8988T (cell line): ENCODE results near the gene PTPN7.

Experiments used
- DNase-seq: peaks from one replicate; pipeline ENCODE4 v3.0.0; 2011

PTPN7 gene

DNA sequence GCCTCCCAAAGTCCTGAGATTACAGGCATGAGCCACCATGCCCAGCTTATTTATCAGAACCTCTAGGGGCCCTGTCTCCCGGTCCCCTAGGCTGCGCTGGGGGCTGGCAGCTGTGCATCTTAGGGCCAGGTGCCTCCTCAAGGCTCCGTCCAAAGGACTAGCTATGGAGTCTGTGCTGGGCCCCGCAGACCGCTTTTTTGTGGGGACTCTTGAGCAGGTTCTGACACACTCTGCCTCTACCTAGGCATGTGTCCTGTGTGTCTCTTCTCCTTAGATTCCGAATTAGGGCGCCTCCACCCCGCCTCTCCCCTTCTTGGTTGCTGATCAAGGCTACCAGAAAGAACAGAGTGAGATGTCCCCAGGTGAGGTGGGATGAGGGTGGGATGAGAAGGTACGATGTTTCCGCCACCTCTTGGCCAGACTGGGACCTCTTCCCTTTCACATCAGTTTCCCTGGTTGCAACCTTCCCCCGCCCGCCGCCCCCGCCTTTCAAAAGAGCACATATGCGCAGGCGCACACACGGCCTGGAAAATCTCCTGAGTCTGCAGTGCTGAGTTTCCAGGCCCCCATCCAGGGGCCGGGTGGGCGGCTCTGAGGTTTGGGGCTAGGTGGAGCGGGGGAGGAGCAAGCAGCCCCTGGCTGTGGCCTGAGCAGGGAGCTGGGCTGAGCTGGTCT lies 5.0 kb upstream of the PTPN7 start:
- no peak for DNase-seq

DNA sequence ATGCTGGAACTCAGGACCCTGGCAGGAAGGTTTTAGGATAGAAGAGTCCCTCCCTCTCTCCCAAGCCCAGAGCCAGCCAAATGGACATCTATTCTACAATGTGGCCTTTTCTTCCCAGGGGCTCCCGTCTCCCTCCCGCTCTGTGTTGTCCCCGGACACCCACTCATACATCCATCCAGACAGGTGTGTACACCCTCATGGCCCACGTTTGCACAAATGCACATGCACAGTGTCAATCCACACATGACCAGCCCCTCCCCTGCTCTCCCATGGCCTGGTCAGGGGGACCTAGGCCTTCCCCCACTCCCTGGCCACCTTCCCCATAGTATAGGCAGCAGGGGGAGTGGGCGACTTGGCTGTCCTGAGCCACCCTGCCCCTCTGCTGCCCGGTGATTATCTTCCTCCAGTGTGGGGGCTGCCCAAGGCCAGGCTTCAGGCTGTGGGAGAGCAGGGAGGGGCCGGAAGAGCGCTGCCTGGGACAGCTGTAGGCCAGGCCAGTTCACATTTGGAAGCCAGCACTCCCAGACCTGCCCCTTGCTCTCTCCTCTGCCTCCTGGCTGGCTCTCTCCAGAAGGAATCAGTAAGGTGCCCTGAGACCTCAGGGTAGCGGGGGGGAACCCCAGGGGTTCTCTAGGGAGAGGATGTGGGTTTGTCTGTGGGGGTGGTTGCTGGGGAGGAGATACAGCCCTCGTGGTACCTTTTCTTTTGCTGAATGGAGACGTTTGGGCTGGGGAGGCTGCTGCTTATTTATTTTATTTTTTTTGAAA lies 4.1 kb upstream of the PTPN7 start:
- no peak for DNase-seq

DNA sequence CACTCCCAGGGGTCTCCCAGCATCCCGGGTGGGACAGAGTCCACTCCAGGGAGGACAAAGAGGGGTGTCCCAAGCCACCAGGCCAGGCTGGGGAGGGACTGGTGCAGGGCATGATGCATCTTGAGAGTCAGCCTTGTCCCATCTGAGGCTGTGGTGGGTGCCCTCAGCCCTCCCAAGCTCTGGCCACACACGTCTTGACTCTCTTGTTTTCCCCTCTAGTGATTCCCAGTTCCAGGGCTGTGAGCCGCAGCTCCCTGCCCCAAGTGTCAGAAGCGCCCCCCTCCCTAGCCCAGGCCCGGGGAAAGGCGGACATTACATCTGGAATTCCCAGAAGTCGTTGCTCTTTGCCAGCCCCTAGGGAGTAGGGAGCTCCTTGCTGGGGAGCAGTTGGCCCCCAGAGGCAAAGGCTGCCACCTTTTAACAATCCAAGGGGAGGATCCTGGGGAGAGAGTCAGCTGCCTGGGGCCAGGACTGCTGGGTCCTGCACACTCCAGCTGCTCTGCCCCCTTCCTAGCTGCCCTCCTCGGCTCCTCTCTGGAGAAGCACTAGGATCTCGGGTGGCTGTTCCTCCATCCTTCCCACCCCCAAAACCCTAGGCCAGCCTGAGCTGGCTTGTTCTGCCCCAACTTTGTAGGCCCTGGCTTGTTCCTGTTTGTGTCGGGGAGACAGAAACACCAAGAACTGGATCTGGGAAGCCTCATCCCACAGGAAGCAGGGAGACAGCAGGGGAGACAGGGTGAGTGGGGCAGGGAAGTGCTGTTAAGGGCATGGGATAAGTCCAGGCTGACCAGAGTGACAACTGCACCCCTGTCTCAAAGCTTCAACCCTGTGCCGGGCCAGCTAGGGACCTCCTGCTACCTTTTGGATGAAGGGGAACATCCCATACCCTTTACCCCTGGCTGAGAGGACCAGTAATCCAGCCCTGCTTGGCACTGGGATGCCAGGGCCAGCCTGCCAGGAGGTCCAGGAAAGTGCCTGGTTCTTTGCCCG lies 3.2 kb upstream of the PTPN7 start:
- no peak for DNase-seq

- DNase-seq: no peak
These were observed 2.2 kb upstream of the PTPN7 start for GRCh38 chr1:202162418-202163280.

DNA sequence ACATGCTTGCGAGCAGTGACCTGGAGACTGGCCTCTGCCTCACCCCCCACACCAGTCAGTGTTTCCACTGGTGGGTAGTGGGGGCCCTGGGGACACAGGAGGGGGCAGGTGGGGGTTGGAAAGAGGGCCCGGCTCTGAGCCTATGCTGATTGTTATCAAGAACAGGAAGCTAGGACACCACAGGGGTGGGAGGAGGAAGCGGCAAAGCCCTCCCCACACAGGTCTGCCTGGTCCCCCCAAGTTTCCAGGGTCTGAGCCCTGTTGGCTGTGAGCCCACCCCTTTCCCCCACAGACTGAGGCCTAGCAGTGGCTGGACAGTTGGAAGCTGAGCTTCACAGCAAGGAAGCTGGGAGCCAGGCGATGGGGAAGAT lies 1.6 kb upstream of the PTPN7 start:
- DNase-seq: no peak

DNA sequence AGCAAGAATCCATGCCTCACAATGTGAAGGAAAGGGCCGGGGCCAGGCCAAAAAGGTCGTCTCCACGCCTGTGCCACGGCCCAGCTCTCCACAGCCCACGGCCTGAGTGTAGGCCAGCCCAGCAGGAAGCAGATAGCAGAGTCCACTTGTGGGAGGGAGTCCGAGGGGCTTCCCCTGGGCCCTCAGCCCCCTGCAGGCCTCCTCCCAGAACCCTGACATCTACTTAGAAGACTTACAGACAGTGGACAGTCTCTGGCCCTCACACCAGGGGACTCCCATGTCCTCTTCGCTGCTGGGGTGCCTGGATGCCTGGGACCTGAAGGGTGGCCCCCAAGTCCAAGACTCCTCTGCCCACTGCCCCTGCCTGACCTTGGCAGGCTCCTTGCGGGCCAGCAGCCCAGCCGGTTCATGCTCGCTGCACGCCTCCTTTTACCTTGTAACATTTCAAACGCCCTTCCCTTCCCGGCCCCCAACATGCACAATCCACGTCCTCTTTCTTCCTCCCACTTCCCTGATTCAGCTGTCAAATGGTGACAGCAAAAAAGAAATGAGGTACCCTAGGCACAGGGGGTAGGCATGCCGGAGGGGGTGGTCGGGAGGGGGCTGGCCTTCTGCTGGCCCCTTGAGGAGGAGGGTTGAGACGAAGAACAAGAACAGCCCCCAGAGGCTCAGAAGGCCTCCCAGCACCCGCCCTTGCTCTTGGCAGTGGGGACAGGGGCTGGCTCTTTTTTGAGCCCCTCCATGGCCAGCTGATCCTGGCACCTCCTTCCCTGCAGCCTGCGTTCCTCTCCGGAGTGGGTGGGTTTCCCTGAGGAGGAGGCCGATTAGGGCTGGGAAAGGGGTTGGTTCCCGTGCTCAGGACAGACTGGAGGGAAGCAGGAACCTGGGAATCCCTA lies 997 bp upstream of the PTPN7 start:
- no peak for DNase-seq

DNA sequence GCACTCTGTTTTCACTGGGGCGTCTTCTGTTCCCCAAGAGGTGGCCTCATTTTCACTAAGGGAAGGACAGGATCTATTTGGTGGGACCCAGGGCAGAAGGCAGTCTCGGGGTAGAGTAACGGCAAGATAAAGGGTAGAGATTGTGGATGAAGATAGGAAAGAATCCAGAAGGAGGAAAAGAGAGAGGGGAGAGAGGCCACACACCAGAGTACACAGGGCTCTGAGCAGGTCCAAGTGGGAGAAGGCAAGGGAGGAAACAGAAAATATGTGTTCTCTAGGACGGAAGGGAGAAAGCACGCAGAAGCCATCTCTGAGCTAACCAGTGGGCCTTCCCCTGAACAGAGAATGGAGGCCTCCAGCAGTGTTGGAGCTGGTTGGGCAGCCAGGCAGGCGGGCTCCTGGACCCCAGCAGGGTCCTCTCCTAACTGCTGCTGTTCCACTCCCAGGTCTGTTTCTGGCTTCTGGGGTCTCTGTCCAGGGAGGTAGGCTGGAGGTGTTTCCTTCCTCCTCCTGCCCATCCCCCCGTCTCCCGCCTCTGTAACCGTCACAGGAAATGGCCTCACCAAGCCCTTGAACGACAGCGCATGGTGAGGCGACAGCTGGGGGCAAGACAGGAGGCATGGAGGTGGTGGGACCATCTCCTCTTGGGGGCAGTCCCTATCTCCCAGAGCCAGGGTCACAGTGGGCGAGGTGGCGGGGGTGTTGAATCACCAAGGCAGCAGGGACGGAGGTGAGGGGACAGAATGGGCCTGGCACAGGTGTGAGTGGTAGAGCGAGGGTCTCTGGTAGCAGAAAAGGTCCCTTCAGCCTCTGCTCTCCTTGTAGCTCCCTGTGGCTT lies 649 bp downstream of the PTPN7 start:
- no peak for DNase-seq

DNA sequence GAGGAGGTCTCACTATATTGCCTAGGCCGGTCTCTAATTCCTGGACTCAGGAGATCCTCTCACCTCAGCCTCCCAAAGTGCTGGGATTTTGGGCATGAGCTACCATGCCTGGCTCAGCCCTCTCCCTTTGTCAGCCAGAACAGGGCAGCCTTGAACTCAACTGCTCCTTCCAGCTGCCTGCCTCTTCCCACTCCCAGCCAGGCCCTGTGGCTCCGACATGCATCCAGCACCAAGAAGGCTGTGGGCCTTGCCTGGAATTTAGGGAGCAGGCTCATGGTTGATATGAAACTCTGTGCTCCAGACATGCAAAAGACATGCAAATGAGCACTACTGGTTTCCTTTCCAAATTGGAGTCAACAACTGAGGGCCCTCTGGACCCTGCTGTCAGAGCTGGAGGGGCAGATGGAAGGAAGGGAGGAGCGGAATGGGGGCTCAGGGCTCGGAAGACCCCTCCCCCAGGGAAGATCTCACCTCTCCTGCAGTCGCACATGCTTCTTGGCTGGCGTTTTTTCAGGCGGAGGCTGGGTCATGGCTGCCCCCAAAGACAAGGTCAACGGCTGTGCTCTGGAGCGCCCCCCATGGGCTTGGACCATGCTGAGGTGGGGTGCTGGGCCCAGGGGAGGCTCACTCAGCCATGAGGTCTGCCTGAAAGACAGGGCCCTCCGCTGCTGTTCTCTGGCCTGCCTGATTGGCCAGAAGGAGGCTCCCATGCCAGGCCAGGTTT lies 1.4 kb downstream of the PTPN7 start:
- no peak for DNase-seq

- DNase-seq: no peak
These were observed 2.5 kb downstream of the PTPN7 start for GRCh38 chr1:202157945-202158344.

GRCh38 chr1:202156590-202156989 lies 3.8 kb downstream of the PTPN7 start:
- DNase-seq: no peak

- no peak for DNase-seq
These were observed 4.9 kb downstream of the PTPN7 start for GRCh38 chr1:202155478-202156021.

GRCh38 chr1:202154766-202155477 lies 5.5 kb downstream of the PTPN7 start:
- DNase-seq: no peak

- DNase-seq: no peak
These were observed 6.1 kb downstream of the PTPN7 start for GRCh38 chr1:202154148-202154765.

DNA sequence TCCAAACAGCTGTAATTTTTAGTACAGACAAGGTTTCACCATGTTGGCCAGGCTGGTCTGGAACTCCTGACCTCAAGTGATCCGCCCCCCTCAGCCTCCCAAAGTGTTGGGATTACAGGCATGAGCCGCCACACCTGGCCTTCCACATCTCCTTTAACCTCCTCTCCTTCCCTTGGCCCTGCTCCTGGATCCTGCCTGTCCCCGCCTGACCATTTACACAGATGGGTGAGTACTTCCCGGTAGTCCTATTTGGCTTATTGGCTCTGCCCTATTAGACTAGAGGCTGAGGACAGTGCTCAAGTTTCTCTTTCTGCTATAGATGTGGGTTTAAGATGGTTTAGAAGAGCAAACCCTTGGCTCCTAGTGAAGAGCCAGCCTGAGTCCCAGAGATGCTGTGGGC lies 7.1 kb downstream of the PTPN7 start:
- DNase-seq: no peak

GRCh38 chr1:202152399-202152798 lies 8.0 kb downstream of the PTPN7 start:
- DNase-seq: no peak

DNA sequence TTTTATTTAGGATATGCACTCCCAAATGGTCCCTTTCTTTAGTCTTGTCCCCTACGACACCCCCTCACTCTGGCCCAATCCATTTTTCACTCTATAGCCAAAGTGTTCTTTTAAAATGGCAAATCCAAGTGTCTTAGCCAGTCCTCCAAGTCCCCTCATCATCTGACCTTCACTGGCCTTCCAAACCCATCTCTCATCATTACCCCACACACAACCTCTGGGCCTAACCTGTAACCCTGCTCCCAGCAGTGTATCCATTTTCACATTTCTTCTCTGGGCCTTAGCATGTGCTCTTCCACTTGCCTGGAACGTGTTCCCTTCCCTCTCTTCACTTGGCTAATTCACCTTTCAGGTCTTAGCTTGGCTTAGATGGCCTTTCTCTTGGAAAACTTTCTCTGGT lies 9.4 kb downstream of the PTPN7 start:
- no peak for DNase-seq

DNA sequence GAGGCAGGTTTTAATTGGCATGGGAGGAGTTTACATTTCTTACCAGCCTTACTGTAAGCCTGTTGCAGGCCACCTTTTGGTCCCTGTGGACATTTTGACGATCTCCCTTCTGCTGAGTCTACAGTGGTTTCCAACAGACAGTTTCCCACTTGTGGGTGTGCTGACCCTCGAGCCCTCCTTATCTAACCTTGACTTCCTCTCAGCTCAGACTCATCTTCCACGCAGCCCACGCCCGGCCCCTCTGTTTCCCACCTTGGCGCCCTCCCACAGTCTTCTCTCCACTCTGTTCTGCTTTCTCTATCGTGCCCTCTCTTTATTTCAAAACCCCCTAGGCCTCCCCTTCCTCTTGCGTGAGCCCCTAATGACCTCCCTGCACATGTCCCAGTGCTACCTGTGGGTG lies 9.8 kb downstream of the PTPN7 start:
- no peak for DNase-seq

DNA sequence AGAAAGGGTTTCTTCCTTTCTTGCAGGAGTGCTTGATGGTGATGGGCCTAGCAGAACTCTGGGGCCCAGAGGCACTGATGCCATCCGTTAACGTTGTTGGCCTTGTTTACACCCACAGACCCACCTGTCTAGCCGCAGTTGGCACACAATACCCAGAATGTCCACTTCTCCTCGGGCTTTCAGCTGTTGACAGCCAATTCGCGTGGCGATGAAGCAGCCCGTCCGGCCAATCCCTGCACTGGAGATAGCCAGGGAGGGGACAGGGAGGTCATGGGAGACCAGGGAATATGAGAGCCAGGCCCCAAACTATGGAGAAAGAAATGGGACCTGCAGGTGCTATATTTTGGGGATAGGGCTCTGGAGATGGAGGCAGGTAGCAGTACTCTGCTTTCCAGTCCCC lies 10.2 kb downstream of the PTPN7 start:
- DNase-seq: no peak
